HL-60 (cell line): ENCODE measurements around the gene OR52E2.

Experiments used
- GABPA ChIP-seq: IDR thresholded peaks from 2 replicates; pipeline ENCODE4 v1.6.1; 2012; ENCODE audit warnings: low read depth
- POLR2AphosphoS5 ChIP-seq: IDR thresholded peaks from 2 replicates; pipeline ENCODE4 v1.6.1; 2012; ENCODE audit warnings: low read depth
- TF ChIP-seq, protein P1 (sequence below): IDR thresholded peaks from one replicate; pipeline ENCODE4 v1.5.1; 2011; ENCODE audit warnings: low read length, control low read depth, inconsistent platforms; ENCODE audit not compliant: insufficient read depth

DNA sequence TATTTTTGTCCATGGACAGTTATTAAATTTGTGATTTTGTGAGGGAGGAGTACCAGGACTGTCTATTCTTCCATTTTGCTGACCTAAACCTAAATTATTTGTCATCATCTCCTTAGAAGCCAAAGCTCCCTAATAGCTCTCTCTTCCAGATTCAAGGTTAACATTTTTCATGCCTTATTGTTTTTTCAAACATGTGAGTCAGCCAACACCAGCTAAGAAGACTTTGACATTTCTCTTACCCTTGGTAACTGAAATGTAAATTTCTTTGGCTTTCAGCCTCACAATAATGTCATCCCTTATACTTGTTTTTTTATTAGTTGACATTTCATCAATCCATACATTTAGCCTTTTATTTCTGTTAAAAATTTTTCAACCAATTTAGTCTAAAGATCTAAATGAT lies 29.1 kb upstream of the OR52E2 start:
- TF ChIP-seq, protein P1, sequence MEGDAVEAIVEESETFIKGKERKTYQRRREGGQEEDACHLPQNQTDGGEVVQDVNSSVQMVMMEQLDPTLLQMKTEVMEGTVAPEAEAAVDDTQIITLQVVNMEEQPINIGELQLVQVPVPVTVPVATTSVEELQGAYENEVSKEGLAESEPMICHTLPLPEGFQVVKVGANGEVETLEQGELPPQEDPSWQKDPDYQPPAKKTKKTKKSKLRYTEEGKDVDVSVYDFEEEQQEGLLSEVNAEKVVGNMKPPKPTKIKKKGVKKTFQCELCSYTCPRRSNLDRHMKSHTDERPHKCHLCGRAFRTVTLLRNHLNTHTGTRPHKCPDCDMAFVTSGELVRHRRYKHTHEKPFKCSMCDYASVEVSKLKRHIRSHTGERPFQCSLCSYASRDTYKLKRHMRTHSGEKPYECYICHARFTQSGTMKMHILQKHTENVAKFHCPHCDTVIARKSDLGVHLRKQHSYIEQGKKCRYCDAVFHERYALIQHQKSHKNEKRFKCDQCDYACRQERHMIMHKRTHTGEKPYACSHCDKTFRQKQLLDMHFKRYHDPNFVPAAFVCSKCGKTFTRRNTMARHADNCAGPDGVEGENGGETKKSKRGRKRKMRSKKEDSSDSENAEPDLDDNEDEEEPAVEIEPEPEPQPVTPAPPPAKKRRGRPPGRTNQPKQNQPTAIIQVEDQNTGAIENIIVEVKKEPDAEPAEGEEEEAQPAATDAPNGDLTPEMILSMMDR, result no peak
- no peak for TF ChIP-seq GABPA
- no peak for TF ChIP-seq POLR2AphosphoS5
